NT2/D1 (cell line): ENCODE data around the gene WDFY4.

Source experiments
- DNase-seq: peaks from one replicate; pipeline ENCODE4 v3.0.0-alpha.2; 2011; ENCODE audit warnings: low read depth, low spot score
- H3K27me3 ChIP-seq: 2 replicates; pipeline ENCODE4 v1.6.0; 2011; ENCODE audit warnings: mild to moderate bottlenecking; ENCODE audit not compliant: insufficient read length, insufficient read depth
- H3K36me3 ChIP-seq: 2 replicates; pipeline ENCODE4 v1.6.1; 2011; ENCODE audit warnings: mild to moderate bottlenecking, low read length, mixed read lengths; ENCODE audit not compliant: insufficient read depth, insufficient read length
- H3K4me1 ChIP-seq: 2 replicates; pipeline ENCODE4 v1.5.1; 2011; ENCODE audit not compliant: insufficient read depth, insufficient read length
- H3K4me3 ChIP-seq: 2 replicates; pipeline ENCODE4 v1.5.1; 2011; ENCODE audit warnings: low read depth; ENCODE audit not compliant: insufficient read length
- H3K9ac ChIP-seq: 2 replicates; pipeline ENCODE4 v1.6.0; 2011; ENCODE audit warnings: low read depth; ENCODE audit not compliant: insufficient read length
- H3K9me3 ChIP-seq: 2 replicates; pipeline ENCODE4 v1.5.1; 2011; ENCODE audit warnings: mild to moderate bottlenecking, low read length; ENCODE audit not compliant: insufficient read depth
- SUZ12 ChIP-seq: IDR thresholded peaks from 2 replicates; pipeline ENCODE4 v1.6.1; 2011; ENCODE audit not compliant: insufficient read length, insufficient read depth; ENCODE audit errors: extremely low read depth
- YY1 ChIP-seq: IDR thresholded peaks from 2 replicates; pipeline ENCODE4 v1.6.1; 2011; ENCODE audit not compliant: insufficient read length, insufficient read depth
- ZNF274 ChIP-seq: IDR thresholded peaks from 2 replicates; pipeline ENCODE4 v1.6.1; 2011; ENCODE audit warnings: mild to moderate bottlenecking, low read depth, low read length

Gene WDFY4

DNA sequence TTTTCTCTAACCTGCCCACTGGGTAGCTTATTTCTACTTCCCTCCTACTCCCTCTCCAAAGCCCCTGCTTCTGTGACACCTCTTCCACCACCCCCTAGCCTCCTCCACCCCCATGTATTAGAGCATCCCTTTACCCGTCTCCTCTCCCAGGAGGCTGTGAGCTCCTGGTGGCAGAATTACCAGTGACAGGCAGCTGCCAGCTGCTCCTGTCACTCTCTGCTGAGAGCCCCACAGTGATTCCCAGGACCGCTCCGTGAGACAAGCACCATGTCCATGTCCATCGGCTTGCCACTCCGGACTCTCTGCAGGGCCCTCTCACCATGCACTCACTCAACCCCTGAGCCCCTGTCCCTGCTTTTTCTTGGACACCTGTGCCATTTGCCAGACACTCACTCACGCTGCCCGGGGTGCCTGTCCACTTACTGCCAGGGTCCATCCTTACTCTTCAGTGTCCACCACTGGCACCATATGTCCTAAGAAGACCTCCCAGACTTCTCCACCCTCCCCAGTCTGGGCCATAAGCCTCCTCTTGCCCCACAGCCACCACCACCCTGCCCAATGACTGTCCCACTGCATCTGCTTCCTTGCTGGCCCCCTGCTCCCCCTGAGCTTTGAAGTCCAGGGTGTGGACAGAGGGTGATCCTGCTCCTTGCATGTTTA is 9.8 kb downstream of the WDFY4 start:
- H3K9ac ChIP-seq: no peak overlapping the region
- H3K27me3 ChIP-seq: no peaks in the 10 kb centered on the region
- H3K4me1 ChIP-seq: peaks cover 3% of the 10 kb centered on the region
- no peaks in the 10 kb centered on the region for H3K36me3 ChIP-seq
- DNase-seq: no peak
- no peak overlapping the region for H3K4me3 ChIP-seq
- no peaks in the 10 kb centered on the region; the same call in 1 of the 2 replicates for H3K9me3 ChIP-seq
- TF ChIP-seq SUZ12 (no peak), YY1 (no peak), ZNF274 (no peak)

DNA sequence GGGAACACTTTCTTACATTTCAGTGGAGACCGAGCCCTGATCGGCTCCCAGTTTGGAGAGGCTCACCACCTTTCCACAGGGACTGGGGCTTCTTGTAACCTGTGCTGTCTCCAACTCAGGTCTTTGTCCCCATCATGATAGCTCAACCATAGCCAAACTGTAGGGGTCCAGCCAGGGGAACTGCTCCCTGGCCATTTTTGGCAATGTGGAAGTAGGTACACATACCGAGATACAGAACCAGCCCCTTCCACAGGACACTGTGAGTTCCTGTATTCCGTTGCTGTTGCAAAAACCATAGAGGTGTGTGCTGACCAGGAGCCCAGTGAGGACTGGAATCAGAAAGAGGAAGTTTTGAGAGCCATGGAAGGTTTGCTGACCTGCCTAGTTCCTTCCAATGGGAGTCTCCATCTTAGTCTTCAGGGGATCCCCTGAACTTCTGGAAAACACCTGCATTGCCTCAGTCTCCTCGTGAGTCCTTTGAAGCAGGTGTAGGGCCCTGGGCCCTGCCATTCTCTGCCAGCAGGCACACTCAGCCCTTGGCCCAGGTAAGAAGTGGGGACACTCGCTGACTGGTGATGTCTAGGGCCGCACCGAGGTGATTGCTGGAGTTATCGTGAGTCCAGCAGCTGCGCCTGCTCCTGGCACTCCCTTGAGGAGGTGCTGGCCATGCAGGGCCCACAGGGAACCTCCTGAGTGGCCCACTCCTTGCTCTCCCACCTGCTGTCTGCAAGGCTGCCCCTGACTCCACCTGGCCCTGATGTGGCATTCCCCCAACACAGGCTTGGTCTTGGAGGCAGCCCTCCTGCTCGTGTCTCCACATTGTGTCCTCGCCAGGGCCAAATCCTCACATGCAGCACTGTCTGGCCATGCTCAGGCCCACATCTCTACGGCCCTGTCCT is 11.2 kb downstream of the WDFY4 start:
- H3K36me3 ChIP-seq: no peaks in the 10 kb centered on the region
- H3K4me1 ChIP-seq: peaks cover 3% of the 10 kb centered on the region
- H3K9me3 ChIP-seq: no peaks in the 10 kb centered on the region; the same call in 1 of the 2 replicates
- H3K4me3 ChIP-seq: no peak overlapping the region
- no peaks in the 10 kb centered on the region for H3K27me3 ChIP-seq
- no peak for DNase-seq
- TF ChIP-seq ZNF274 (no peak), YY1 (no peak), SUZ12 (no peak)
- H3K9ac ChIP-seq: no peak overlapping the region

DNA sequence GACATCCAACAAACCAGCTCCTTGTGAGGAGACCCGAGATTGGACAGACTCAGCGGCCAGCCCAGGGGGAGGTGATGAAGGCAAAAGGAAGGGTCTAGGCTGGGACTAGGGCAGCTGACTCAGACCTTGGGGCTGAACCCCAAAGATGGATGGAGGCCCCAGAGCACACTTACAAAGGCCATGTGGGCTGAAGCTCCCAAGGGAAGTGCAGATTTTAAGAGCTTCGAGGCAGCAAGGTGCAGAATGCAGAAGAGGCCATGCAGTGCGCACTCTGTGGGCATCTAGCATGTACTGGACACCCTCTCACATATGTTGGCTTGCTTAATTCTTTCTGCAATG is 11.8 kb downstream of the WDFY4 start:
- H3K4me1 ChIP-seq: peaks cover 3% of the 10 kb centered on the region
- H3K27me3 ChIP-seq: no peaks in the 10 kb centered on the region
- no peak overlapping the region for H3K9ac ChIP-seq
- H3K9me3 ChIP-seq: no peaks in the 10 kb centered on the region
- TF ChIP-seq YY1 (no peak), SUZ12 (no peak), ZNF274 (no peak)
- no peak for DNase-seq
- no peaks in the 10 kb centered on the region for H3K36me3 ChIP-seq
- no peak overlapping the region for H3K4me3 ChIP-seq

DNA sequence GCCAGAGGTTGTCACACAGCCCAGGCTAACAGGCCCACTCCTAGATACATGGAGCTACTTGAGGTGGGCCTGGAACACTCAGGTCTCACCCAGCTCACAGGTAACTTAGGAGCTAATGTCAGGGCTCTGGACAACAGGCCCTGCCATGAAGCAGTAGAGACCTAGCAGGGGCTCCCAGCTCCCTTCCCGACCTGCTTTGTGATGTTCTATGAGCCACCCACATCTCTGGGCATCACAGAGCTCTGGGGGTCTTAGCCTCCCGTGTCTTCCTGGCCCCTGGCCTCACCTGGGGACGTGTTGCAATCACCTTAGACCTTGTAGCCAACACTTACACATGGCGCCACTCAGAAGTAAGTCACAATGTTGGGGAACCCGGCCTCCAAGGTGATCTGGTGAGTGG is 12.4 kb downstream of the WDFY4 start:
- H3K9me3 ChIP-seq: no peaks in the 10 kb centered on the region
- no peak for DNase-seq
- H3K9ac ChIP-seq: no peak overlapping the region
- no peaks in the 10 kb centered on the region for H3K36me3 ChIP-seq
- no peak overlapping the region for H3K4me3 ChIP-seq
- H3K4me1 ChIP-seq: peaks cover 3% of the 10 kb centered on the region
- H3K27me3 ChIP-seq: no peaks in the 10 kb centered on the region
- TF ChIP-seq SUZ12: no peak
- TF ChIP-seq YY1: no peak
- TF ChIP-seq ZNF274: no peak

DNA sequence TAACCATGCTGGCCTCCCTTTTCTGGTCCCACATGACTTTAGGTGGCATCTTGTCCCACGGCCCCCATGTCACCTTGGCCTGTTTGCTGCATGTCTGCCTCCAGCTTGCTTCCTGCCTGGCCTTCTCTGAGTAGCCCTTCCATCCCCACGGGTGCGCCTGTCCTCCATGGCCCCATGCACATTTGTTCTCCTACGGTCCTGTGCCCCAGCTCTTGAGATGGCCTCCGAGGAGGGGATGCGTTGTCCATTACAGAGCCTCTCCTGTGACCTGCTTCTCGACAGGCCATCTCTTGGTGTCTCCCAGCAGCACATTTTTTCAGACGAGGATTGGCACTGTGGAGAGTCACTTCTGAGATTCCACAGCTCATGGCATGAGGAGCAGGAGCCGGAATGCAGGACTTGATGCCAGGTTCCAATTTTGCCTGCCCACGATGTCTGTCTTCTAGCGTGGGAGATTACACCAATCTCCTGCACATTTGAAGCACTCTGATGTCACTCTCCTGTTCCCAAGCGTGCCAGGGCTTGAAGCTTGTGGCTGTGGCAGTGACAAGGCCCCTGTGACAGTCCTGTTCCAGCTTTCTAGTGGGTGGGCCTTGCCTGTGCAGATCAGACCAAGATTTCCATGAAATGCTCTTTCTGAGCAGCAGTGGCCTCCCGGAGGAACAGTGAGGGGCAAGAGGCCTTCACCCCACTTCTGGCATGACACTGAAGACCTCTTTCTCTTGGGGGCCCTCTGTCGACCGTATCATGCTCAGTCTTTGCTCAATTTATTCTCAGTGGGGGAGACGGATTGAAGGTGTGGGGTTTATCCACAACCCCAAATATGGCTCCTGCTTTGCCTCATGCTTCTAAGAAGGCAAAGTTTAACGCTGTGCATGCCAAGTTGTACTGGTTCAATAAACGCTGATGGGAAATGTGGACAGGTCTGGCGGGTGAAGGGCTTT is 13.4 kb downstream of the WDFY4 start:
- H3K27me3 ChIP-seq: no peaks in the 10 kb centered on the region
- no peak for DNase-seq
- peaks cover 2% of the 10 kb centered on the region for H3K4me1 ChIP-seq
- no peak overlapping the region for H3K9ac ChIP-seq
- no peaks in the 10 kb centered on the region for H3K9me3 ChIP-seq
- no peaks in the 10 kb centered on the region for H3K36me3 ChIP-seq
- no peak overlapping the region for H3K4me3 ChIP-seq
- no peak for TF ChIP-seq SUZ12
- no peak for TF ChIP-seq YY1
- TF ChIP-seq ZNF274: no peak

DNA sequence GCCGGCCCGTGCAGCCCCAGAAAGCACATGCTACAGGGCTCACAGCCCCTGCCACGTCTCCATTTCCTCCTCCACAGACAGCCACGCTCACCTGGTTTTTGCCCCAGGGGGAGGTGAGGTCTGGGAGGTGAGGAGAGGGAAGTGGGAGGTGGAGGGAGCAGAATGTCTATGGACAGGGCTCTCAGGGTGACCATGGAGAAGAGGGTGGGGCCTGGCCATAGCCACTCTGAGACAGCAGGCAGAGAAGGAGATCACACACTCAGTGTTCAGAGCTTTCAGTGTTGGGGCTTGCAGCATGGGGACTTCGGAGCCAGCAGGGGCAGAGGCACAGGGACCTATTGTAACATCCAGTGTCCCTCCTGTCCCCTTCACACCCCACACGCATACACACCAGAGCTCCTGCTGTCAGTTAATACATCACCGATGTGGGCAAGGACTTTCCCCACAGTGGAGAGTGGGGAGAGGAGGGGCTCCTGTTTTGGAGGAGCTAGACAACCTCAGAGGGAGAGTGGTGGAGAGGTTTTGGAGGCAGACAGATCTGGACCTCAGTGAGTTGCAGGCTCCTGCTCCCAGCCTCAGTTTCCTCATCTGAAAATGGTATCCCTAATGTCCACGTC is 14.4 kb downstream of the WDFY4 start:
- H3K4me1 ChIP-seq: no peaks in the 10 kb centered on the region
- TF ChIP-seq YY1 (no peak), SUZ12 (no peak), ZNF274 (no peak)
- H3K9me3 ChIP-seq: no peaks in the 10 kb centered on the region
- H3K27me3 ChIP-seq: no peaks in the 10 kb centered on the region
- no peaks in the 10 kb centered on the region for H3K36me3 ChIP-seq
- no peak for DNase-seq
- H3K4me3 ChIP-seq: no peak overlapping the region
- no peak overlapping the region for H3K9ac ChIP-seq

DNA sequence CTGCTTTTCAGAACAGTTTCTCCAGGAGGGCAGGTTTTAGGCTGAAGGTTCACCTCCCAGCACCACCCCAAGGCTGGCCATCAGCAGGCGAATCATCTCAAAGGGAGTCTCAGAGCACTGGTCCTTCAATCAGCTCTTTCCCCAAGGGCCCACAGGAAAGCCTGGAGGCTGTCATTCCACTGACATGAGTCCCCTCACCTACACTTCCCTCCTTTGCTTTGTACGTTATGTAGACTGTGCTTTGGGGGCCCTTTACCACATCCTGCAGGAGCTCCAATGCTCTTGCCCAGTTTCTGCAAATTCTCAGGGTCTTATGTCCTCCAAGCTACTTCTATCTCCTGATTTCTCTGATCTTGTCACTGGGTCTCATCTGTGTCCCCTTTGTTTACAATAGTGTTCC is 15.4 kb downstream of the WDFY4 start:
- Histone ChIP-seq H3K9ac (no peak overlapping the region), H3K36me3 (no peaks in the 10 kb centered on the region), H3K9me3 (no peaks in the 10 kb centered on the region), H3K4me3 (no peak overlapping the region), H3K27me3 (no peaks in the 10 kb centered on the region), H3K4me1 (no peaks in the 10 kb centered on the region)
- no peak for DNase-seq
- TF ChIP-seq SUZ12 (no peak), ZNF274 (no peak), YY1 (no peak)
